Measurements from ENCODE around the gene HIVEP1. TPM values are rescaled to one million over a fixed set of nuclear protein-coding genes. Genes with fewer than 3 reads are reported as not detected.

HIVEP1 gene
- total RNA-seq, 4 donors from 2014 or later, result 26.8 to 69.3 (median 38.8) TPM

- no peak for TF ChIP-seq CTCF (IDR thresholded peaks at IDR 0.05)
- no peak for TF ChIP-seq POLR2A (IDR thresholded peaks at IDR 0.05)
- no peak for DNase-seq
- Histone ChIP-seq H3K36me3 (no peaks in the 10 kb centered on the region), H3K27ac (no peak overlapping the region), H3K4me3 (no peak overlapping the region), H3K4me1 (peaks cover 0 to 11% (median 0%) of the 10 kb centered on the region in 4 donors), H3K27me3 (no peaks in the 10 kb centered on the region), H3K9me3 (no peaks in the 10 kb centered on the region)
These were observed 19.0 kb downstream of the HIVEP1 start for GRCh38 chr6:12030993-12031550.

DNA sequence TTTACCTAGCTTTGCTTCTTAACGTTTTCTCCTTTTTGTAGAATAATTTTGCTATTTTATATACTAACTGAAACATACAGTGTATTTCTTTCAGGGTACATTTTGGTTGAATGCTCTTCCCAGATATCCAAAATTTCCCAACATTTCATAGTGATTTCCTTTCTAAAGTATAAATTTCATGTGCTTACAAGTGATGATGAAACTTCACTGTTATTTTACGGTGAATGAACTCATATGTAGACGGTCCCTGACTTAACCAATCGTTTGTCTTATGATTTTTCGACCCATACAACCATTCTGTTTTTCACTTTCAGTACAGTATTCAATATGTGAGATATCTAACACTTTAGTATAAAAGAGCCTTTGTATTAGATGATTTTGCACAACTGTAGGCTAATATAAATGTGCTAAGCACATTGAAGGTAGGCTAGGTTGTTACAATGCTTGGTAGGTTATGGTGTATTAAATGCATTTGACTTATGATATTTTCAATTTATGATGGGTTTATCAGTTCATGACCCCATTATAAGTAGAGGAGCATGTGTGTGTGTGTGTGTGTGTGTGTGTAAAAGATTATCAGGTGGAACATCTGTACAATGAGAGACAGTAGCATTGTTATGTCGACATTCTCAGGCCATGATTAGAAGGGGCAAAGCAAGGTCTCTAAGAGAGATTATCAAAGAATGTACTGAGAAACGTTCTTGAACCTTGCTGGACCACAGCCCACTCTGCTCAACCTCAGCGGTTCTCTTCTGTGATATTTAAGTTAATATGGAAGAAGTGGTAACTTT lies 20.9 kb downstream of the HIVEP1 start:
- H3K4me3 ChIP-seq, result no peak overlapping the region
- TF ChIP-seq POLR2A (IDR thresholded peaks at IDR 0.05) (no peak), CTCF (IDR thresholded peaks at IDR 0.05) (no peak)

GRCh38 chr6:12033770-12034169 lies 21.7 kb downstream of the HIVEP1 start:
- Histone ChIP-seq H3K9me3 (no peaks in the 10 kb centered on the region), H3K4me1 (peaks cover 0 to 7% (median 2%) of the 10 kb centered on the region in 4 donors), H3K4me3 (no peak overlapping the region), H3K36me3 (no peaks in the 10 kb centered on the region), H3K27me3 (no peaks in the 10 kb centered on the region), H3K27ac (no peak overlapping the region)
- DNase-seq, result no peak
- no peak for TF ChIP-seq POLR2A (IDR thresholded peaks at IDR 0.05)
- TF ChIP-seq CTCF (IDR thresholded peaks at IDR 0.05), result no peak

More for the DNA sequence above, 20.9 kb downstream of the HIVEP1 start:
- Histone ChIP-seq H3K36me3 (no peaks in the 10 kb centered on the region), H3K9me3 (no peaks in the 10 kb centered on the region), H3K27ac (no peak overlapping the region), H3K4me1 (peaks cover 0 to 7% (median 2%) of the 10 kb centered on the region in 4 donors), H3K27me3 (no peaks in the 10 kb centered on the region)
- no peak for DNase-seq

- H3K27ac ChIP-seq, result no peak overlapping the region
- no peaks in the 10 kb centered on the region for H3K9me3 ChIP-seq
- peaks cover 0 to 7% (median 2%) of the 10 kb centered on the region in 4 donors for H3K4me1 ChIP-seq
- DNase-seq, result no peak
- H3K36me3 ChIP-seq, result no peaks in the 10 kb centered on the region
- H3K4me3 ChIP-seq, result no peak overlapping the region
- TF ChIP-seq POLR2A (IDR thresholded peaks at IDR 0.05) (no peak), CTCF (IDR thresholded peaks at IDR 0.05) (no peak)
- H3K27me3 ChIP-seq, result no peaks in the 10 kb centered on the region
These were observed 22.2 kb downstream of the HIVEP1 start for GRCh38 chr6:12034349-12034748.

DNA sequence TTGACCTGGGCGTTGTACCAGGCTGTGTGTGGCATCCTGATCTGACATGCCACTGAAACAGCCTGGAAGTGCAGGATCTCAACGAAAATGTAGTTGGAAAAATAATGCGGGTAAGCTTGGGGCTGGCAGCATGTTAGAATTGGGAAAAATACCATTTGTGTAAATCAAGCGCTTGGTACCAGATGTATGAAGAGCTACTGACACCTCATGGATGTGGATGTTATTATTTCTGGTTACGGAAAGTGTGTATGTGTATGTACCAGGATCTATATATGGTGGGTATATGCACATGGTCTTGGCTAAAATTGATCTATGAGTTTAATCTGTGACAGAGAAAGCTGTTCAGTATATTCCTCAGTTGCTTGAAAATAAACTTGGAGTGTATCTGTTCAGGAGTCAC lies 22.7 kb downstream of the HIVEP1 start:
- Histone ChIP-seq H3K9me3 (no peaks in the 10 kb centered on the region), H3K27ac (no peak overlapping the region), H3K27me3 (no peaks in the 10 kb centered on the region), H3K4me3 (no peak overlapping the region), H3K4me1 (peaks cover 0 to 7% (median 2%) of the 10 kb centered on the region in 4 donors), H3K36me3 (no peaks in the 10 kb centered on the region)
- no peak for DNase-seq
- TF ChIP-seq CTCF (IDR thresholded peaks at IDR 0.05) (peak in 2 of 6 experiments; percentile 6 to 13), POLR2A (IDR thresholded peaks at IDR 0.05) (no peak)

Measured in Peyer's patch (tissue), 4 donors.